Esophagus squamous epithelium (tissue), 5 donors: ENCODE data around the gene SRMS. TPM values are rescaled to one million over a fixed set of nuclear protein-coding genes. Genes with fewer than 3 reads are reported as not detected.

Experiments used
- DNase-seq: peaks from one replicate; lab custom pipeline; 2025; lab: John Stamatoyannopoulos, UW
- H3K27ac ChIP-seq, 4 donors: fragments of 200-600 bp; sonication (generic); one replicate each; pipeline ENCODE4 v1.5.1; 2016 to 2019; ENCODE audit warnings: mild to moderate bottlenecking in 1 of 4
- H3K27me3 ChIP-seq, 4 donors: fragments of 200-600 bp; sonication (generic); 1 replicate in 3 of 4; 2 replicates in 1 of 4; pipeline versions ENCODE4 v1.5.1 to v1.6.0; 2017 to 2021; ENCODE audit warnings: antibody characterized with exemption in 1 of 4
- H3K36me3 ChIP-seq, 3 donors: fragments of 200-600 bp; sonication (generic); one replicate each; pipeline ENCODE4 v1.5.1; 2016 to 2019
- H3K4me1 ChIP-seq, 3 donors: fragments of 200-600 bp; sonication (generic); one replicate each; pipeline ENCODE4 v1.5.1; 2017 to 2019
- H3K4me3 ChIP-seq, 4 donors: fragments of 200-600 bp; sonication (generic); 1 replicate in 3 of 4; 2 replicates in 1 of 4; pipeline ENCODE4 v1.5.1; 2016 to 2019; ENCODE audit warnings: mild to moderate bottlenecking in 2 of 4, moderate library complexity in 1 of 4
- H3K9me3 ChIP-seq, 3 donors: fragments of 200-600 bp; sonication (generic); one replicate each; pipeline ENCODE4 v1.5.1; 2016 to 2019
- POLR2A ChIP-seq, 4 donors: fragments of 450-650 bp; IDR thresholded peaks; one replicate each; pipeline ENCODE4 v1.6.1; 2017; ENCODE audit warnings: antibody characterized with exemption in 4 of 4, mild to moderate bottlenecking in 4 of 4, moderate library complexity in 3 of 4
- WGBS, 2 donors: methylation state at CpG; one replicate each; pipeline ENCODE4 v1.1.5; 2018; 5-methylcytosine and 5-hydroxymethylcytosine counted together
- intact Hi-C: fragments of 100-400 bp; cut with DNase I; formaldehyde crosslinking; loops from one replicate; pipeline ENCODE4 v1.15.0; 2022
- total RNA-seq, 4 donors: library from RNA; depleted of rRNA; stranded (reverse); fragments of >200 nt; gene quantifications; one replicate each; pipeline ENCODE4 v1.1.0, GENCODE V29; 2016
- TF ChIP-seq, protein P1 (sequence below), 6 experiments: fragments of 450-650 bp in 4 of 6; fragments of 200-600 bp in 2 of 6; sonication (generic) in 2 of 6; IDR thresholded peaks; one replicate each; pipeline ENCODE4 v1.5.1; 2016 to 2019; ENCODE audit warnings: antibody characterized with exemption in 6 of 6, mild to moderate bottlenecking in 4 of 6, moderate library complexity in 4 of 6
- donor health status: DM: yes; HTN: yes; CAD: no.

The SRMS gene
- total RNA-seq, 4 donors from 2014 or later, result not detected

DNA sequence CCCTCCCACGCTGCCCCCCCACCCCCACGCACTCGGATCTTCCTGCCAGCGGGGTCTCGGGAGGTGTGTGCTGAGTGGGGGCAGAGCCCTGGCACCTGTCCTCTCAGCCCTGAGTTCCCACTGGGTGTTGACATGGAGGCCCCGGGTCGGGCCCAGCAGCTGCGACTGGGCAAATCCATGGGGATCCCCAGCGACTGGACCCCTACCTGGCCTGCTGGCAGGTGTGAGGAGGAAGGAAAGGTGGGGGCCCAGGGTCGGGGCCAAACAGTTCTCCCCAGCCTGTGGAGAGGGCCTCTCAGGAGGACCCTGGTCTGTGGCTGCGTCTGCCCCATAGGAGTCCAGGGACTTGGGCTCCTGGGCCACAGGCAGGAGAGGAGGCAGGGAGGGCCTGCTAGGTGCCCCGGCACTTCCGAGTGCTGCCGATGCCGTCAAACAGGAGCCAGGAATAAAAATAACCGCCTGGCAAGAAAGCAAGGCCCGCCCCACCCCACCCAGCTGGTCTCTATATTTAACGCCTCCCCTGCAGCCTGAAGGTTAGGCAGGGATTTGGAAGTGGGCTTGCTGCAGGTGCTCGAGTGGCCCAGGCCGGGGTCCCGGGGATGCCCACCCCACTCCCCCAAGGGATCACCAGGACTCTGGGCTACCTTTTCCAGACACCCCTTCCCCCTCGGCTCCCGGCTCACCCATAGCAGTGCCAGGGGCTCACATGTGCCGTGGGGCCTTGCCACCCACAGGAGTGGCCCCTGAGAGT, 47.2 kb downstream of the SRMS start:
- DNase-seq, result no peak
- Histone ChIP-seq H3K36me3 (no peaks in the 10 kb centered on the region), H3K9me3 (peaks cover 0 to 10% (median 0%) of the 10 kb centered on the region in 3 donors), H3K4me3 (no peak overlapping the region), H3K27me3 (peaks cover 0 to 99% (median 17%) of the 10 kb centered on the region in 4 donors), H3K4me1 (peaks cover 15 to 39% (median 29%) of the 10 kb centered on the region in 3 donors), H3K27ac (no peak overlapping the region)
- TF ChIP-seq, protein P1, sequence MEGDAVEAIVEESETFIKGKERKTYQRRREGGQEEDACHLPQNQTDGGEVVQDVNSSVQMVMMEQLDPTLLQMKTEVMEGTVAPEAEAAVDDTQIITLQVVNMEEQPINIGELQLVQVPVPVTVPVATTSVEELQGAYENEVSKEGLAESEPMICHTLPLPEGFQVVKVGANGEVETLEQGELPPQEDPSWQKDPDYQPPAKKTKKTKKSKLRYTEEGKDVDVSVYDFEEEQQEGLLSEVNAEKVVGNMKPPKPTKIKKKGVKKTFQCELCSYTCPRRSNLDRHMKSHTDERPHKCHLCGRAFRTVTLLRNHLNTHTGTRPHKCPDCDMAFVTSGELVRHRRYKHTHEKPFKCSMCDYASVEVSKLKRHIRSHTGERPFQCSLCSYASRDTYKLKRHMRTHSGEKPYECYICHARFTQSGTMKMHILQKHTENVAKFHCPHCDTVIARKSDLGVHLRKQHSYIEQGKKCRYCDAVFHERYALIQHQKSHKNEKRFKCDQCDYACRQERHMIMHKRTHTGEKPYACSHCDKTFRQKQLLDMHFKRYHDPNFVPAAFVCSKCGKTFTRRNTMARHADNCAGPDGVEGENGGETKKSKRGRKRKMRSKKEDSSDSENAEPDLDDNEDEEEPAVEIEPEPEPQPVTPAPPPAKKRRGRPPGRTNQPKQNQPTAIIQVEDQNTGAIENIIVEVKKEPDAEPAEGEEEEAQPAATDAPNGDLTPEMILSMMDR (IDR thresholded peaks at IDR 0.05), result no peak
- TF ChIP-seq POLR2A (IDR thresholded peaks at IDR 0.05), result no peak
- 85 to 90% methylated on average over 2 to 4 of the region's 24 CpGs for WGBS, 2 donors
- intact Hi-C loops, result no loop called here

DNA sequence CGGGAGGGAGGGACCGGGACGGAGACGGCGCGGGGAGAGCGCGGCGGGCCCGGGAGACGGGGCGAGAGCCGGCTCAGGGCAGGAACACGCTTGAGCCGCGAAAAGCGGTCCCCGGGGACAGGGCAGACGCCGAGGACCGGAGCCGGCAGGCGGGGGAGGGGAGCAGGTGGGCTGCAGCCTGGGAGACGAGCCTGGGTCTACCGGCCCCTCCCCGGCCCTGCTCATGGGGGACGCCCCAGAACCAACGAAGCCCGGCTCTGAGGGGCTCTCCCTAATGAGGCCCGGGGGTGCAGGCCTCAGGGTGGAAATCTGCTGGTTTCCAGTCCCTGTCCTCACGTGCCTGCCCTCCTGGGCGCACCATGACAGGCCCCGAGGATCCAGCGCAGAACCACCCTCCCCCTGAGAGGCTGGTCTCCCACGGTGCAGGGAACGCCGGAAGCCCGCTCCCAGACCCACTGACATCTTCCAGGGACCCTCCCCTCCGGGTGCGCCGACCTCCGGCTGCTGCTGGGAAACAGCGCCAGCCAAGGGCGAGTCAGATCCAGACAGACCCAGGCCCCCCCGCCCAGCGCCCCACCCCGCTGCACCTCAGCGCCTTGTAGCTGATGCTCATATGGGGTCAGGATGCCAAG, 48.1 kb downstream of the SRMS start:
- intact Hi-C loops, result no loop called here
- peaks cover 0 to 99% (median 17%) of the 10 kb centered on the region in 4 donors for H3K27me3 ChIP-seq
- 6% methylated on average over 12 of the region's 48 CpGs; no CpG with 5 or more reads in 1 of the 2 donors for WGBS, 2 donors
- H3K4me1 ChIP-seq, result peaks cover 15 to 39% (median 29%) of the 10 kb centered on the region in 3 donors
- no peak overlapping the region for H3K27ac ChIP-seq
- DNase-seq, result no peak
- no peaks in the 10 kb centered on the region for H3K36me3 ChIP-seq
- H3K9me3 ChIP-seq, result peaks cover 0 to 3% (median 0%) of the 10 kb centered on the region in 3 donors
- TF ChIP-seq POLR2A (IDR thresholded peaks at IDR 0.05), result no peak
- TF ChIP-seq, protein P1 (IDR thresholded peaks at IDR 0.05), result no peak
- H3K4me3 ChIP-seq, result peak overlapping the region; percentile 5 to 66 (median 36)

DNA sequence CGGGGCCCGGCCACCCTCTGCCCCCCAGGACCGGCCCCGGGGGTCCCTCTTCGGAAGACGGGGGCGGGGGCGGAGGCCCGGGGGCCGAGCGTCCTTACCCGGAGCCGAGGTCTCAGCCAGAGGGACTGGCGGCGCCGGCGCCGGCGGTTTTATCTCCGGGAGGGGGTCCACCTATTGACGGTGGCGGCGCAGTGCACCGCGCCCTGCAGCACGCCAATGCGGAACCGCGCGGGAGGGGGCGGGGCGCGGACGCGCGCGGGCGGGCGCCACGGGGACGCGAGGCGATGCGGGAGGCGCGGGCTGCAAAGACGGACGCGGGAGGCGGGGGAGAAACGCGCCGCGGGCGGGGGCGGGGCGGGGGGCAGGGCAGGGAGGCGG, 48.6 kb downstream of the SRMS start, which contains the start of gene EEF1A2:
Gene EEF1A2 (minus strand): TSS at position 124 of the 378 bp plus-strand sequence. CDS start 1,320 bp downstream, outside the sequence.
- intact Hi-C loops, result no loop called here
- peaks cover 15 to 39% (median 29%) of the 10 kb centered on the region in 3 donors for H3K4me1 ChIP-seq
- peak within 1 kb of the TSS; percentile 5 to 66 (median 36) for H3K4me3 ChIP-seq
- WGBS, 2 donors, result 5% methylated on average over 15 of the region's 58 CpGs; no CpG with 5 or more reads in 1 of the 2 donors
- H3K27me3 ChIP-seq, result peaks cover 0 to 99% (median 17%) of the 10 kb centered on the region in 4 donors
- H3K27ac ChIP-seq, result no peak within 1 kb of the TSS
- no peaks in the 10 kb centered on the region for H3K36me3 ChIP-seq
- TF ChIP-seq, protein P1 (IDR thresholded peaks at IDR 0.05), result peak in 2 of 6 experiments; percentile 7 to 8
- TF ChIP-seq POLR2A (IDR thresholded peaks at IDR 0.05), result no peak
- H3K9me3 ChIP-seq, result no peaks in the 10 kb centered on the region
- no peak for DNase-seq

DNA sequence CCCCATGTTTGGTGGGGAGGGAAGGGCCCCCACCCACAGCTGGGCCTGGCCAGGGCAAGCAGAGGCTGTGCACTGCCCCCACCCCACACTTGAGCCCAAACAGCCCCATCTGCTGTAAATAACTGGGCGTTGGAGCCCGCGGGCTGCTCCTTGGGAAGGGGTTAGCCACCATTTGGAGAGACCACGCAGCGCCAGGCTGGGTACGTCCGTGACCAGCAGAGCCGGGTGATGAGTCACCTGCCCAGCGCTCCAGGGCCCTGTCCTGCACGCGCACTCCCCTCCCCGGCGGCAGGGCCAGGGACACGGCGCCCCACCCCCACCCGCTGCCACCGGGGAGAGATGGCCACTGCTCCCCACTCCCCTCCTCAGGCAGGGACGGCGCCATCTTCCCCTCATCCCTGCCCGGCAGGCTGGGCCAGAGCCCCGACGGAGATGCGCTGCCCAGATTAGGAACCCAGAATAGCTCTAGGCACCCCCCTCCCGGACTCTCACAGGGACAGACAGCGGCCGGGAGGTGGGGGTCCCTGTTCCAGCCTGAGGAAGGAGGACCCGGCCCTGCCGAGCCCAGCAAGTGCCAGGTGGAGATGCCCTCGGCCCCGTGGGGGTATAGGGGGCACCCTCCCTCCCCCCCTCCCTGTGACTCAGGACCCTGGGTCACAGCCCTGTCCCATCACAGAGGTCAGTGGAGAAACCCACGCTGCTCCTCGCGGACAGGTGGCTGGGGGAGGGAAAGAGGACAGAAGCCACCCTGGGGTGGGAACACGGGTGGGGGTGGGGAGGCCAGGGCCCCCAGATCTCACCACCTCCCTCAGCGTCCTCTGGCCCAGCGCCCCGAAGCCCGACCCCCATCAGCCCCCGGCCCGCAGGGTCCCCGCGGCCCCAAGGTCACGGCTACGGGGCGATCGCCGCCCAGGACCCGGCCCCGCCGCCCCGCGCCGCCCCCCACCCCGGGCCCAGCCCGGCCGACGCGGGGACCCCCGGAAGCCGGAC, 49.3 kb downstream of the SRMS start:
- H3K27me3 ChIP-seq, result peaks cover 0 to 97% (median 17%) of the 10 kb centered on the region in 4 donors
- H3K4me3 ChIP-seq, result peak overlapping the region in 2 of 4 donors; percentile 45 to 66
- intact Hi-C loops, result no loop called here
- H3K27ac ChIP-seq, result no peak overlapping the region
- H3K36me3 ChIP-seq, result no peaks in the 10 kb centered on the region
- TF ChIP-seq POLR2A (IDR thresholded peaks at IDR 0.05), result no peak
- TF ChIP-seq, protein P1 (IDR thresholded peaks at IDR 0.05), result no peak
- peaks cover 15 to 39% (median 29%) of the 10 kb centered on the region in 3 donors for H3K4me1 ChIP-seq
- no peak for DNase-seq
- no peaks in the 10 kb centered on the region for H3K9me3 ChIP-seq
- WGBS, 2 donors, result no CpG with 5 or more reads among the region's 60 CpGs
